HK-2 (cell line): ENCODE results near the gene DHRS13.

Experiments
- DNase-seq: peaks from one replicate; pipeline ENCODE4 v3.0.0-alpha.2; 2018; ENCODE audit not compliant: unreplicated experiment

Gene DHRS13

GRCh38 chr17:28902819-28903545, at the start of gene DHRS13:
Gene DHRS13, minus strand, starts transcription at chr17:28903079. Its CDS starts 135 bp downstream, at chr17:28902944.
- peak; percentile 93 for DNase-seq

GRCh38 chr17:28951991-28952975, 49.4 kb upstream of the DHRS13 start:
- DNase-seq = peak; percentile 96

- peak; percentile 99 for DNase-seq
These were observed 48.6 kb upstream of the DHRS13 start, which contains the start of gene PHF12 for GRCh38 chr17:28951428-28951990. Gene PHF12, minus strand, starts transcription at chr17:28951518. Its CDS starts 558 bp downstream, at chr17:28950960.

GRCh38 chr17:28950752-28951427, 48.0 kb upstream of the DHRS13 start:
- DNase-seq = no peak

- DNase-seq = peak; percentile 50
These were observed 47.3 kb upstream of the DHRS13 start for GRCh38 chr17:28950017-28950751.

- DNase-seq = peak; percentile 65
These were observed 46.5 kb upstream of the DHRS13 start for GRCh38 chr17:28949185-28950016.

- DNase-seq = no peak
These were observed 46.0 kb upstream of the DHRS13 start for GRCh38 chr17:28948873-28949184.

- no peak for DNase-seq
These were observed 45.5 kb upstream of the DHRS13 start for GRCh38 chr17:28948342-28948741.

- no peak for DNase-seq
These were observed 44.8 kb upstream of the DHRS13 start for GRCh38 chr17:28947639-28948038.

GRCh38 chr17:28946239-28946638, 43.4 kb upstream of the DHRS13 start:
- DNase-seq = no peak

GRCh38 chr17:28944862-28945741, 42.2 kb upstream of the DHRS13 start:
- no peak for DNase-seq

- no peak for DNase-seq
These were observed 41.5 kb upstream of the DHRS13 start for GRCh38 chr17:28944343-28944742.

GRCh38 chr17:28942925-28943324, 40.0 kb upstream of the DHRS13 start:
- no peak for DNase-seq

- no peak for DNase-seq
These were observed 38.4 kb upstream of the DHRS13 start for GRCh38 chr17:28941251-28941650.

- no peak for DNase-seq
These were observed 37.8 kb upstream of the DHRS13 start for GRCh38 chr17:28940675-28941074.

GRCh38 chr17:28940142-28940541, 37.3 kb upstream of the DHRS13 start:
- DNase-seq = no peak

- no peak for DNase-seq
These were observed 35.7 kb upstream of the DHRS13 start for GRCh38 chr17:28938552-28938951.

- DNase-seq = no peak
These were observed 34.3 kb upstream of the DHRS13 start for GRCh38 chr17:28937044-28937729.
